A549 (cell line): ENCODE results near the gene POLA1. TPM values are rescaled to one million over a fixed set of nuclear protein-coding genes. Genes with fewer than 3 reads are reported as not detected.
A peak's percentile ranks its signal among the peaks of the same experiment; 100 is the strongest.
"Not testable (repeated sequence)": the region's sequence is repeated elsewhere in the genome, so short reads cannot be mapped to it uniquely, and the experiment has no call there.

Experiments
- ATAC-seq, 2 experiments: fragments of 200-7000 bp in 1 of 2; fragments of >200 bp in 1 of 2; cut with Nextera tagmentation in 1 of 2; cut with Tn5 transposase in 1 of 2; 3 replicates each; pipeline versions ENCODE4 v1.8.0 to v1.9.1; 2018 to 2020; ENCODE audit warnings: mild to moderate bottlenecking in 1 of 2, moderate library complexity in 1 of 2
- CTCF ChIA-PET: fragments of 300-600 bp; sonication (Branson Sonifier 250); formaldehyde crosslinking; extraction: SDS; loops from one replicate; lab custom pipeline; 2021; ENCODE audit warnings: antibody characterized with exemption, inconsistent platforms; lab: Yijun Ruan, JAX
- POLR2A ChIA-PET: fragments of 350-600 bp; formaldehyde crosslinking; extraction: SDS; loops from one replicate; lab custom pipeline; 2021; ENCODE audit warnings: antibody characterized with exemption, inconsistent platforms; lab: Yijun Ruan, JAX
- DNase-seq, 2 experiments: peaks; one replicate each; pipeline versions ENCODE4 v3.0.0 to v3.0.0-alpha.2; 2011 to 2016; ENCODE audit warnings: low read depth in 1 of 2, low spot score in 1 of 2
- FAIRE-seq: peaks from 2 replicates; lab custom pipeline; 2011; peaks lifted over from hg19 to GRCh38; lab: Jason Lieb, UNC
- H3K27ac ChIP-seq, 2 experiments: fragments of >200 bp; sonication (Bioruptor Twin); formaldehyde crosslinking; 3 replicates each; pipeline ENCODE4 v1.5.1; 2016 to 2017
- H3K4me1 ChIP-seq: fragments of >200 bp; sonication (Bioruptor Twin); formaldehyde crosslinking; 3 replicates; pipeline ENCODE4 v1.6.1; 2016
- H3K4me2 ChIP-seq: fragments of >200 bp; sonication (Bioruptor Twin); formaldehyde crosslinking; 3 replicates; pipeline ENCODE4 v1.6.1; 2016
- H3K4me3 ChIP-seq: fragments of >200 bp; sonication (Bioruptor Twin); formaldehyde crosslinking; 3 replicates; pipeline ENCODE4 v1.5.1; 2016
- H3K9me3 ChIP-seq: fragments of >200 bp; sonication (Bioruptor Twin); formaldehyde crosslinking; 3 replicates; pipeline ENCODE4 v1.6.1; 2016
- BHLHE40 ChIP-seq: IDR thresholded peaks from 2 replicates; pipeline ENCODE4 v1.6.1; 2012; ENCODE audit warnings: low read depth, low read length, inconsistent platforms
- CHD2 ChIP-seq: fragments of 150-350 bp; IDR thresholded peaks from 2 replicates; pipeline ENCODE4 v1.6.1; 2014; ENCODE audit warnings: low read length; ENCODE audit not compliant: partially characterized antibody
- EHMT2 ChIP-seq: fragments of 200-600 bp; sonication (generic); IDR thresholded peaks from 2 replicates; pipeline ENCODE4 v1.6.1; 2016; ENCODE audit warnings: antibody characterized with exemption, low read depth, mild to moderate bottlenecking, moderate library complexity
- FOSB ChIP-seq: fragments of 250-450 bp; sonication (Bioruptor Pico); IDR thresholded peaks from 2 replicates; pipeline ENCODE4 v1.5.0; 2020; ENCODE audit warnings: mild to moderate bottlenecking, moderate library complexity
- FOXS1 ChIP-seq: fragments of 250-450 bp; sonication (Bioruptor Pico); IDR thresholded peaks from 2 replicates; pipeline ENCODE4 v1.5.0; 2020; ENCODE audit warnings: mild to moderate bottlenecking, moderate library complexity
- HOXB13 ChIP-seq: fragments of 250-450 bp; sonication (Bioruptor Pico); IDR thresholded peaks from 2 replicates; pipeline ENCODE4 v1.5.0; 2020; ENCODE audit warnings: low read depth, mild to moderate bottlenecking, moderate library complexity
- HOXB5 ChIP-seq: fragments of 250-450 bp; sonication (Bioruptor Pico); IDR thresholded peaks from 2 replicates; pipeline ENCODE4 v1.5.0; 2020; ENCODE audit warnings: mild to moderate bottlenecking, moderate library complexity
- JUN ChIP-seq, 2 experiments: fragments of >200 bp; sonication (Bioruptor Twin); formaldehyde crosslinking; IDR thresholded peaks; 2 replicates in 1 of 2; 3 replicates in 1 of 2; pipeline ENCODE4 v1.6.1; 2016 to 2017
- JUNB ChIP-seq: fragments of >200 bp; sonication (Bioruptor Twin); formaldehyde crosslinking; IDR thresholded peaks from 2 replicates; pipeline ENCODE4 v1.6.1; 2016
- KDM5A ChIP-seq: fragments of 200-600 bp; sonication (generic); IDR thresholded peaks from 2 replicates; pipeline ENCODE4 v1.6.1; 2016; ENCODE audit warnings: antibody characterized with exemption, mild to moderate bottlenecking
- MAFK ChIP-seq: fragments of 450-650 bp; IDR thresholded peaks from 2 replicates; pipeline ENCODE4 v1.6.1; 2014; ENCODE audit not compliant: partially characterized antibody
- MYC ChIP-seq: IDR thresholded peaks from 2 replicates; pipeline ENCODE4 v1.6.1; 2012; ENCODE audit warnings: mild to moderate bottlenecking, inconsistent platforms, low read length, improper control_type of control experiment, borderline replicate concordance
- NFE2L2 ChIP-seq: fragments of 150-350 bp; conservative IDR thresholded peaks from 2 replicates; pipeline ENCODE4 v1.6.1; 2014; ENCODE audit warnings: low read length
- NR3C1 ChIP-seq: fragments of >200 bp; sonication (Bioruptor Twin); formaldehyde crosslinking; IDR thresholded peaks from 3 replicates; pipeline ENCODE4 v1.6.1; 2017
- PHF8 ChIP-seq: fragments of 200-600 bp; sonication (generic); IDR thresholded peaks from 2 replicates; pipeline ENCODE4 v1.6.1; 2016; ENCODE audit warnings: low read depth, mild to moderate bottlenecking, antibody characterized with exemption, moderate library complexity, borderline replicate concordance
- POLR2A ChIP-seq: IDR thresholded peaks from 2 replicates; pipeline ENCODE4 v1.6.1; 2012; ENCODE audit warnings: mild to moderate bottlenecking, low read length
- RARB ChIP-seq: fragments of 250-450 bp; sonication (Bioruptor Pico); IDR thresholded peaks from 2 replicates; pipeline ENCODE4 v1.8.0; 2021; ENCODE audit warnings: mild to moderate bottlenecking, moderate library complexity
- SMC3 ChIP-seq: fragments of >200 bp; sonication (Bioruptor Twin); formaldehyde crosslinking; IDR thresholded peaks from 3 replicates; pipeline ENCODE4 v1.6.1; 2018; ENCODE audit warnings: inconsistent platforms
- SREBF2 ChIP-seq: fragments of 450-650 bp; IDR thresholded peaks from 2 replicates; pipeline ENCODE4 v1.6.1; 2014; ENCODE audit warnings: mild to moderate bottlenecking, moderate library complexity
- TFCP2L1 ChIP-seq: fragments of 250-450 bp; sonication (Bioruptor Pico); IDR thresholded peaks from 2 replicates; pipeline ENCODE4 v1.5.0; 2021; ENCODE audit warnings: mild to moderate bottlenecking
- TP53 ChIP-seq: fragments of 250-450 bp; sonication (Bioruptor Pico); IDR thresholded peaks from 2 replicates; pipeline ENCODE4 v1.5.0; 2021; ENCODE audit warnings: mild to moderate bottlenecking, moderate library complexity
- ZC3H11A ChIP-seq: fragments of 450-650 bp; IDR thresholded peaks from 2 replicates; pipeline ENCODE4 v1.6.1; 2014; ENCODE audit warnings: antibody characterized with exemption, mild to moderate bottlenecking
- ZSCAN20 ChIP-seq: fragments of 250-450 bp; sonication (Bioruptor Pico); IDR thresholded peaks from 2 replicates; pipeline ENCODE4 v1.8.0; 2022; ENCODE audit warnings: mild to moderate bottlenecking, moderate library complexity
- whole genome bisulfite sequencing: methylation state at CpG from one replicate; pipeline ENCODE4 v1.1.6; 2017; ENCODE audit errors: missing lambda C conversion rate; 5-methylcytosine and 5-hydroxymethylcytosine counted together
- polyA plus RNA-seq, 4 experiments: library from polyadenylated mRNA; depleted of rRNA in 3 of 4; stranded (reverse); fragments of >200 nt; fragmentation: RNase III in 1 of 4; extraction: RNeasy Plus Mini Kit Qiagen cat#74134 plus additional on column Dnase treatment in 1 of 4; gene quantifications; 2 replicates in 3 of 4; 3 replicates in 1 of 4; pipeline ENCODE4 v1.2.3, GENCODE V29; 2011 to 2017
- TF ChIP-seq, protein P1 (sequence below): fragments of 450-650 bp; IDR thresholded peaks from 2 replicates; pipeline ENCODE4 v1.6.1; 2014; ENCODE audit warnings: antibody characterized with exemption
- TF ChIP-seq, protein P2 (sequence below): IDR thresholded peaks from 2 replicates; pipeline ENCODE4 v1.6.1; 2012
- TF ChIP-seq, protein P3 (sequence below): fragments of 250-450 bp; sonication (Bioruptor Pico); IDR thresholded peaks from 2 replicates; pipeline ENCODE4 v1.5.0; 2021; ENCODE audit warnings: mild to moderate bottlenecking, moderate library complexity, borderline replicate concordance
- TF ChIP-seq, protein P4 (sequence below): fragments of 250-450 bp; sonication (Bioruptor Pico); IDR thresholded peaks from 2 replicates; pipeline ENCODE4 v1.5.0; 2020; ENCODE audit warnings: low read depth, mild to moderate bottlenecking, moderate library complexity
- TF ChIP-seq, protein P5 (sequence below): fragments of 150-350 bp; IDR thresholded peaks from 2 replicates; pipeline ENCODE4 v1.6.1; 2014; ENCODE audit warnings: low read depth, mild to moderate bottlenecking, low read length

POLA1 gene
- polyA plus RNA-seq, 2 of the 4 experiments (the other 2 are of a cell fraction), result 8.8 to 17.5 TPM

DNA sequence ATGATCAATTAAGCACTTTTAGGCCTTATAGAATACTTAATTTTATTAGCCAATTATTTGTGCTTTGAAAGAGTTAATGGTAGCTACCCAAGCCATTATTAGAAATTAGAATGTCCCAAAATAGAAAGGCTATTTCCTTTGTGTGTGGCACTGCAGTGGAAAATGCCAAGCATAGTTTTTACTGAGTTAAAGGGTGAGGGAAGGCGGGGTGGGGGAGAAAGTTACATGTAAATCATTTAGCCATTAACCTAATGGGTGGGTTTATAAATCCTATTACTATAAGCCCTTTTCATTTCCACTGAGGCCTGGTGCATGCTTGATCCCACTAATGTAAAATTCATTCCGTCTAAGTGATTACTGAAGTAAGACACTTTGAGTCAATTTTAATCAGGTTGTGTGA is 105.8 kb downstream of the POLA1 start (continued):
- TF ChIP-seq, protein P1, sequence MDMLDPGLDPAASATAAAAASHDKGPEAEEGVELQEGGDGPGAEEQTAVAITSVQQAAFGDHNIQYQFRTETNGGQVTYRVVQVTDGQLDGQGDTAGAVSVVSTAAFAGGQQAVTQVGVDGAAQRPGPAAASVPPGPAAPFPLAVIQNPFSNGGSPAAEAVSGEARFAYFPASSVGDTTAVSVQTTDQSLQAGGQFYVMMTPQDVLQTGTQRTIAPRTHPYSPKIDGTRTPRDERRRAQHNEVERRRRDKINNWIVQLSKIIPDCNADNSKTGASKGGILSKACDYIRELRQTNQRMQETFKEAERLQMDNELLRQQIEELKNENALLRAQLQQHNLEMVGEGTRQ, result no peak
- TF ChIP-seq HOXB5 (CRISPR knock-in tag), result no peak
- TF ChIP-seq, protein P2, sequence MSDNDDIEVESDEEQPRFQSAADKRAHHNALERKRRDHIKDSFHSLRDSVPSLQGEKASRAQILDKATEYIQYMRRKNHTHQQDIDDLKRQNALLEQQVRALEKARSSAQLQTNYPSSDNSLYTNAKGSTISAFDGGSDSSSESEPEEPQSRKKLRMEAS, result no peak

DNA sequence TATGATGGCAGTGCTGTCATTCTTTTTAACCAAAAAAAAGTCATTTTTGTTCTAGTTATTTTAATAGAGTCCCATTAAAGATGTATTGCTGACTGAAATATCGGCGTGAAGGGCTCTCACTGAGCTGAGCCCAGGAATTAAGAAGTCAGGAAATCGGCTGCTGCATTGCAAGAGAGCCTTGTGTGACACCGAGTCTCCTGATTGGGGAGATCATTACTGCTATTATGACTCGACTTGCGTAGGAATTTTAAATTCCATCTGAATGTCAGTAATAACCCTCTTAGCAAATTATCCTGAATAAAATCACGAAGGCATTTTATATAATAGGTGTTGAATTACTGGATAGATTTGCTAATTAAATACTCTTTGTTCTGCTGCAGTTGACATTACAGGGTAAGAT is 111.5 kb downstream of the POLA1 start:
- ATAC-seq (no peak), DNase-seq (no peak), FAIRE-seq (peak; percentile 92)
- H3K9me3 ChIP-seq, result no peaks in the 10 kb centered on the region
- H3K27ac ChIP-seq, result no peak overlapping the region
- no peak overlapping the region for H3K4me3 ChIP-seq
- no peaks in the 10 kb centered on the region for H3K4me1 ChIP-seq
- no peak overlapping the region for H3K4me2 ChIP-seq
- ChIA-PET CTCF (interaction anchor here (1.3 kb wide), 1 partner anchor 34 kb away, joined by 3 read pairs; no protein-coding TSS in a partner anchor), POLR2A (no interaction called here)
- WGBS, result 93% methylated on average over 7 of the region's 7 CpGs
- TF ChIP-seq, protein P3, sequence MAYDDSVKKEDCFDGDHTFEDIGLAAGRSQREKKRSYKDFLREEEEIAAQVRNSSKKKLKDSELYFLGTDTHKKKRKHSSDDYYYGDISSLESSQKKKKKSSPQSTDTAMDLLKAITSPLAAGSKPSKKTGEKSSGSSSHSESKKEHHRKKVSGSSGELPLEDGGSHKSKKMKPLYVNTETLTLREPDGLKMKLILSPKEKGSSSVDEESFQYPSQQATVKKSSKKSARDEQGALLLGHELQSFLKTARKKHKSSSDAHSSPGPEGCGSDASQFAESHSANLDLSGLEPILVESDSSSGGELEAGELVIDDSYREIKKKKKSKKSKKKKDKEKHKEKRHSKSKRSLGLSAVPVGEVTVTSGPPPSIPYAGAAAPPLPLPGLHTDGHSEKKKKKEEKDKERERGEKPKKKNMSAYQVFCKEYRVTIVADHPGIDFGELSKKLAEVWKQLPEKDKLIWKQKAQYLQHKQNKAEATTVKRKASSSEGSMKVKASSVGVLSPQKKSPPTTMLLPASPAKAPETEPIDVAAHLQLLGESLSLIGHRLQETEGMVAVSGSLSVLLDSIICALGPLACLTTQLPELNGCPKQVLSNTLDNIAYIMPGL (CRISPR knock-in tag), result no peak
- TF ChIP-seq TP53 (CRISPR knock-in tag) (no peak), KDM5A (no peak), SREBF2 (no peak), POLR2A (no peak), NR3C1 (no peak), FOXS1 (no peak), ZC3H11A (no peak), HOXB13 (no peak)
- TF ChIP-seq, protein P4, sequence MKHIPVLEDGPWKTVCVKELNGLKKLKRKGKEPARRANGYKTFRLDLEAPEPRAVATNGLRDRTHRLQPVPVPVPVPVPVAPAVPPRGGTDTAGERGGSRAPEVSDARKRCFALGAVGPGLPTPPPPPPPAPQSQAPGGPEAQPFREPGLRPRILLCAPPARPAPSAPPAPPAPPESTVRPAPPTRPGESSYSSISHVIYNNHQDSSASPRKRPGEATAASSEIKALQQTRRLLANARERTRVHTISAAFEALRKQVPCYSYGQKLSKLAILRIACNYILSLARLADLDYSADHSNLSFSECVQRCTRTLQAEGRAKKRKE (CRISPR knock-in tag), result no peak

DNA sequence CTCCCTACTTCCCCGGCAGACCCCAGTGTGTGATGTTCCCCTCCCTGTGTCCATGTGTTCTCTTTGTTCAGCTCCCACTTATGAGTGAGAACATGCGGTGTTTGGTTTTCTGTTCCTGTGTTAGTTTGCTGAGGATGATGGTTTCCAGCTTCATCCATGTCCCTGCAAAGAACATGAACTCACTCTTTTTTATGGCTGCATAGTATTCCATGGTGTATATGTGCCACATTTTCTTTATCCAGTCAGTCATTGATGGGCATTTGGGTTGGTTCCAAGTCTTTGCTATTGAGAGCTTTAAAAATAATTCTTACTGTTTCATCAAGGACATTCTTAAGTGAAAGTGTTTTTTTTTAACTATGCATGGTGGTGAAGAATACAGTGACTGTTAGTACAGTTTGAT is 126.1 kb downstream of the POLA1 start:
- H3K4me2 ChIP-seq, H3K27ac ChIP-seq, H3K4me3 ChIP-seq, H3K9me3 ChIP-seq, DNase-seq, POLR2A ChIA-PET, ATAC-seq, FAIRE-seq, H3K4me1 ChIP-seq: not testable (repeated sequence)
- 95% methylated on average over 2 of the region's 2 CpGs for WGBS
- CTCF ChIA-PET, result interaction anchor here (0.9 to 2.0 kb wide), 2 partner anchors 19 to 215 kb away, joined by 4 read pairs; no protein-coding TSS in a partner anchor

DNA sequence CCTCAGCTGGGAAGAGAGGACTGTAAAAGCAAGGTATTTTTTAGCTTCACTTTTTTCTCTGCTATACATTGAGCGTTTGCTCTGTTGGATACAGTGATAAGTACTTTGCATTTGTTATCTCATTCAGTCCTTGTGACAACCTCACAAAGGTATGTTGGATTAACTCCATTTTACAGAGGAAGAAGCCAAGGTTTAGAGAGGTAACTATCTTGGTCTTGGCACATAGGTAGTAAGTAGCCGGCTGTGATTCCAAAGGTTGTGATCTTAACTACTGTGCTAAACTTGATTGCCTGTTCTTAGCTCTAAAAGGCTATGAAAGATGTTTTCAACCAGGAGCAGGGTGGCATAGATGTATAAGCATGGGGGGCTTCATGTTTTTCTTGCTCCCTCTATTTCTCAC is 134.4 kb downstream of the POLA1 start:
- FAIRE-seq, result peak; percentile 89
- no peak overlapping the region for H3K27ac ChIP-seq
- 95% methylated on average over 2 of the region's 2 CpGs for WGBS

More for the DNA sequence above, 134.4 kb downstream of the POLA1 start:
- no peak for TF ChIP-seq BHLHE40
- TF ChIP-seq NFE2L2, result no peak
- no peak for TF ChIP-seq TP53 (CRISPR knock-in tag)
- no peak for TF ChIP-seq TFCP2L1 (CRISPR knock-in tag)
- no peak for TF ChIP-seq SMC3
- TF ChIP-seq JUN (IDR thresholded peaks at IDR 0.05), result no peak
- TF ChIP-seq, protein P5, sequence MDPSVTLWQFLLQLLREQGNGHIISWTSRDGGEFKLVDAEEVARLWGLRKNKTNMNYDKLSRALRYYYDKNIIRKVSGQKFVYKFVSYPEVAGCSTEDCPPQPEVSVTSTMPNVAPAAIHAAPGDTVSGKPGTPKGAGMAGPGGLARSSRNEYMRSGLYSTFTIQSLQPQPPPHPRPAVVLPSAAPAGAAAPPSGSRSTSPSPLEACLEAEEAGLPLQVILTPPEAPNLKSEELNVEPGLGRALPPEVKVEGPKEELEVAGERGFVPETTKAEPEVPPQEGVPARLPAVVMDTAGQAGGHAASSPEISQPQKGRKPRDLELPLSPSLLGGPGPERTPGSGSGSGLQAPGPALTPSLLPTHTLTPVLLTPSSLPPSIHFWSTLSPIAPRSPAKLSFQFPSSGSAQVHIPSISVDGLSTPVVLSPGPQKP, result no peak
- no peak for TF ChIP-seq JUNB
- TF ChIP-seq CHD2, result no peak
- TF ChIP-seq MAFK, result no peak
- TF ChIP-seq SREBF2, result no peak
- TF ChIP-seq, protein P1, result no peak
- TF ChIP-seq, protein P2, result no peak
- TF ChIP-seq MYC, result no peak
- no peak for TF ChIP-seq RARB
- TF ChIP-seq ZSCAN20, result no peak
- no peak for TF ChIP-seq PHF8
- TF ChIP-seq FOSB, result no peak
- TF ChIP-seq EHMT2, result no peak
- ATAC-seq (no peak), DNase-seq (no peak)
- Histone ChIP-seq H3K4me2 (no peak overlapping the region), H3K4me3 (no peak overlapping the region), H3K9me3 (no peaks in the 10 kb centered on the region), H3K4me1 (no peaks in the 10 kb centered on the region)
- ChIA-PET CTCF (interaction anchor here (1.8 to 2.2 kb wide), 2 partner anchors 10 to 316 kb away, joined by 7 to 8 read pairs; no protein-coding TSS in a partner anchor), POLR2A (no interaction called here)
